ENCODE data around the gene ZNF460. TPM values are rescaled to one million over a fixed set of nuclear protein-coding genes. Genes with fewer than 3 reads are reported as not detected.

ZNF460 gene
- total and polyA plus RNA-seq, 2 of the 13 experiments (the other 11 are each of a cell fraction or from before 2014, with no cell fraction given), result 14.5 to 44.8 TPM

DNA sequence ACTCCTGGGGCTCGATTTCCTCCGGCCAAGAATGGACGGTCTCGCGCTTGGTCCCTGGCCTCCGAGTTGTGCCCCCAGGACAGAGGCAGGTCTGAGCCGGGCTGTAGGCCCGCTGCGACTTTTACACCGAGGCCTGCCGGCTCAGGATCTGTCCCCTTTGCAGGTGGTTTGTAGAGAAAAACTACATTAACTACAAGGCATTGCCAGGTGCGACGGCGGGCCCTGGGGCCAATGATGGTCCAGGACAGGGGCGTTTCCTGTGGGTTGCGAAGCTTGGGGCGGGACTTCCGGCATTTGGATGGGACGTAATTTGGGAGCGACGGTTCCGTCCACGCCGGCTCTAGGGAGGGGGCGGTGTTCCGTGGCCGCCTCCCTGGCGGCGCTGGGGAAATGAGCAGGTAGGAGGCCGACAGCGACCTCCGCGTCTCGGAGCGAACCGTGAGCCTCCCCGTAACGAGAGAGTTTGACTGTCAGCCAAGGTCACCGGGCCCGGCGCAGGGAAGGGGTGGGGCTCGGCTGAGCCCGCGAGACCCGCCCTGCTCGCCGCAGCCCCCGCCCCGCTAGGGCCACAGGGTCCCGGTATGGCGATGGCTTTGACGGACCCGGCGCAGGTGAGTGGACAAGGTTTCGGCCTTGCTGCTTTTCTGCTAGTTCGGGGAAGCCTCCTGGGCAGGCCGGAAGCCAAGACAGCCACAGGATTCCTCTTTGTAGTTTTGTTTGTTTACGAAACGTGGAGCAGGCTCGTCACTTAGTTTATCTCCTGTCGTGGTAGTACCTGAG, 39.8 kb upstream of the ZNF460 start, which contains the start of gene ZNF805 (continued):
- TF ChIP-seq, protein P1, sequence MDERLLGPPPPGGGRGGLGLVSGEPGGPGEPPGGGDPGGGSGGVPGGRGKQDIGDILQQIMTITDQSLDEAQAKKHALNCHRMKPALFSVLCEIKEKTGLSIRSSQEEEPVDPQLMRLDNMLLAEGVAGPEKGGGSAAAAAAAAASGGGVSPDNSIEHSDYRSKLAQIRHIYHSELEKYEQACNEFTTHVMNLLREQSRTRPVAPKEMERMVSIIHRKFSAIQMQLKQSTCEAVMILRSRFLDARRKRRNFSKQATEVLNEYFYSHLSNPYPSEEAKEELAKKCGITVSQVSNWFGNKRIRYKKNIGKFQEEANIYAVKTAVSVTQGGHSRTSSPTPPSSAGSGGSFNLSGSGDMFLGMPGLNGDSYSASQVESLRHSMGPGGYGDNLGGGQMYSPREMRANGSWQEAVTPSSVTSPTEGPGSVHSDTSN (CRISPR knock-in tag; IDR thresholded peaks at IDR 0.05), result peak; percentile 54; the same call in 1 of the 2 replicates
- no peak for TF ChIP-seq NBN (conservative IDR thresholded peaks at IDR 0.05)
- TF ChIP-seq, protein P2, sequence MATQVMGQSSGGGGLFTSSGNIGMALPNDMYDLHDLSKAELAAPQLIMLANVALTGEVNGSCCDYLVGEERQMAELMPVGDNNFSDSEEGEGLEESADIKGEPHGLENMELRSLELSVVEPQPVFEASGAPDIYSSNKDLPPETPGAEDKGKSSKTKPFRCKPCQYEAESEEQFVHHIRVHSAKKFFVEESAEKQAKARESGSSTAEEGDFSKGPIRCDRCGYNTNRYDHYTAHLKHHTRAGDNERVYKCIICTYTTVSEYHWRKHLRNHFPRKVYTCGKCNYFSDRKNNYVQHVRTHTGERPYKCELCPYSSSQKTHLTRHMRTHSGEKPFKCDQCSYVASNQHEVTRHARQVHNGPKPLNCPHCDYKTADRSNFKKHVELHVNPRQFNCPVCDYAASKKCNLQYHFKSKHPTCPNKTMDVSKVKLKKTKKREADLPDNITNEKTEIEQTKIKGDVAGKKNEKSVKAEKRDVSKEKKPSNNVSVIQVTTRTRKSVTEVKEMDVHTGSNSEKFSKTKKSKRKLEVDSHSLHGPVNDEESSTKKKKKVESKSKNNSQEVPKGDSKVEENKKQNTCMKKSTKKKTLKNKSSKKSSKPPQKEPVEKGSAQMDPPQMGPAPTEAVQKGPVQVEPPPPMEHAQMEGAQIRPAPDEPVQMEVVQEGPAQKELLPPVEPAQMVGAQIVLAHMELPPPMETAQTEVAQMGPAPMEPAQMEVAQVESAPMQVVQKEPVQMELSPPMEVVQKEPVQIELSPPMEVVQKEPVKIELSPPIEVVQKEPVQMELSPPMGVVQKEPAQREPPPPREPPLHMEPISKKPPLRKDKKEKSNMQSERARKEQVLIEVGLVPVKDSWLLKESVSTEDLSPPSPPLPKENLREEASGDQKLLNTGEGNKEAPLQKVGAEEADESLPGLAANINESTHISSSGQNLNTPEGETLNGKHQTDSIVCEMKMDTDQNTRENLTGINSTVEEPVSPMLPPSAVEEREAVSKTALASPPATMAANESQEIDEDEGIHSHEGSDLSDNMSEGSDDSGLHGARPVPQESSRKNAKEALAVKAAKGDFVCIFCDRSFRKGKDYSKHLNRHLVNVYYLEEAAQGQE (IDR thresholded peaks at IDR 0.05; ENCODE audit: borderline replicate concordance in 1 of 2, low read depth in 1 of 2, low read length in 2 of 2), result 0 out of 4 replicates have a peak, but pooled peaks of 1 of the 2 experiments have one; percentile 10
- TF ChIP-seq, protein P3, sequence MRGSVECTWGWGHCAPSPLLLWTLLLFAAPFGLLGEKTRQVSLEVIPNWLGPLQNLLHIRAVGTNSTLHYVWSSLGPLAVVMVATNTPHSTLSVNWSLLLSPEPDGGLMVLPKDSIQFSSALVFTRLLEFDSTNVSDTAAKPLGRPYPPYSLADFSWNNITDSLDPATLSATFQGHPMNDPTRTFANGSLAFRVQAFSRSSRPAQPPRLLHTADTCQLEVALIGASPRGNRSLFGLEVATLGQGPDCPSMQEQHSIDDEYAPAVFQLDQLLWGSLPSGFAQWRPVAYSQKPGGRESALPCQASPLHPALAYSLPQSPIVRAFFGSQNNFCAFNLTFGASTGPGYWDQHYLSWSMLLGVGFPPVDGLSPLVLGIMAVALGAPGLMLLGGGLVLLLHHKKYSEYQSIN (CRISPR knock-in tag; IDR thresholded peaks at IDR 0.05; ENCODE audit: borderline replicate concordance), result no peak
- TF ChIP-seq ESRRA (CRISPR knock-in tag; IDR thresholded peaks at IDR 0.05; ENCODE audit: low read depth), result peak; percentile 77
- TF ChIP-seq U2AF1 (optimal IDR thresholded peaks at IDR 0.05; ENCODE audit: low read depth, low read length), result no peak
- TF ChIP-seq ZSCAN22 (CRISPR knock-in tag; IDR thresholded peaks at IDR 0.05), result peak; percentile 25; the same call in 1 of the 2 replicates
- TF ChIP-seq, protein P4, sequence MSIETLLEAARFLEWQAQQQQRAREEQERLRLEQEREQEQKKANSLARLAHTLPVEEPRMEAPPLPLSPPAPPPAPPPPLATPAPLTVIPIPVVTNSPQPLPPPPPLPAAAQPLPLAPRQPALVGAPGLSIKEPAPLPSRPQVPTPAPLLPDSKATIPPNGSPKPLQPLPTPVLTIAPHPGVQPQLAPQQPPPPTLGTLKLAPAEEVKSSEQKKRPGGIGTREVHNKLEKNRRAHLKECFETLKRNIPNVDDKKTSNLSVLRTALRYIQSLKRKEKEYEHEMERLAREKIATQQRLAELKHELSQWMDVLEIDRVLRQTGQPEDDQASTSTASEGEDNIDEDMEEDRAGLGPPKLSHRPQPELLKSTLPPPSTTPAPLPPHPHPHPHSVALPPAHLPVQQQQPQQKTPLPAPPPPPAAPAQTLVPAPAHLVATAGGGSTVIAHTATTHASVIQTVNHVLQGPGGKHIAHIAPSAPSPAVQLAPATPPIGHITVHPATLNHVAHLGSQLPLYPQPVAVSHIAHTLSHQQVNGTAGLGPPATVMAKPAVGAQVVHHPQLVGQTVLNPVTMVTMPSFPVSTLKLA (IDR thresholded peaks at IDR 0.05), result peak; percentile 62
- no peak for TF ChIP-seq CENPT (CRISPR knock-in tag; IDR thresholded peaks at IDR 0.05; ENCODE audit: low read depth)
- TF ChIP-seq DNMT3B (CRISPR knock-in tag; conservative IDR thresholded peaks at IDR 0.05), result peak; percentile 32; the same call in 1 of the 2 replicates
- peak; percentile 92 for TF ChIP-seq NFYB (CRISPR knock-in tag; IDR thresholded peaks at IDR 0.05)
- TF ChIP-seq, protein P5, sequence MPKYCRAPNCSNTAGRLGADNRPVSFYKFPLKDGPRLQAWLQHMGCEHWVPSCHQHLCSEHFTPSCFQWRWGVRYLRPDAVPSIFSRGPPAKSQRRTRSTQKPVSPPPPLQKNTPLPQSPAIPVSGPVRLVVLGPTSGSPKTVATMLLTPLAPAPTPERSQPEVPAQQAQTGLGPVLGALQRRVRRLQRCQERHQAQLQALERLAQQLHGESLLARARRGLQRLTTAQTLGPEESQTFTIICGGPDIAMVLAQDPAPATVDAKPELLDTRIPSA (CRISPR knock-in tag; IDR thresholded peaks at IDR 0.05; ENCODE audit: borderline replicate concordance), result peak; percentile 79; the same call in 1 of the 2 replicates
- TF ChIP-seq GABPA (IDR thresholded peaks at IDR 0.05; ENCODE audit: low read depth, low read length), result peak; percentile 93
- peak; percentile 98 for TF ChIP-seq GABPA (CRISPR knock-in tag; IDR thresholded peaks at IDR 0.05; ENCODE audit: low read depth)
- TF ChIP-seq ZNF335 (CRISPR knock-in tag; IDR thresholded peaks at IDR 0.05), result peak; percentile 37; the same call in 1 of the 2 replicates
- peak; percentile 37 for TF ChIP-seq XRCC5 (optimal IDR thresholded peaks at IDR 0.05; ENCODE audit: low read length)
- TF ChIP-seq, protein P6, sequence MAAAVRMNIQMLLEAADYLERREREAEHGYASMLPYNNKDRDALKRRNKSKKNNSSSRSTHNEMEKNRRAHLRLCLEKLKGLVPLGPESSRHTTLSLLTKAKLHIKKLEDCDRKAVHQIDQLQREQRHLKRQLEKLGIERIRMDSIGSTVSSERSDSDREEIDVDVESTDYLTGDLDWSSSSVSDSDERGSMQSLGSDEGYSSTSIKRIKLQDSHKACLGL (CRISPR knock-in tag; IDR thresholded peaks at IDR 0.05), result 0 out of 2 replicates have a peak, but pooled peaks have one; percentile 68
- TF ChIP-seq ZKSCAN8 (CRISPR knock-in tag; IDR thresholded peaks at IDR 0.05; ENCODE audit: borderline replicate concordance), result no peak
- peak; percentile 57 for TF ChIP-seq HNRNPLL (IDR thresholded peaks at IDR 0.05; ENCODE audit: low read depth, low read length, poor library complexity, severe bottlenecking)
